Measurements from ENCODE around the gene HK1.

The HK1 gene

DNA sequence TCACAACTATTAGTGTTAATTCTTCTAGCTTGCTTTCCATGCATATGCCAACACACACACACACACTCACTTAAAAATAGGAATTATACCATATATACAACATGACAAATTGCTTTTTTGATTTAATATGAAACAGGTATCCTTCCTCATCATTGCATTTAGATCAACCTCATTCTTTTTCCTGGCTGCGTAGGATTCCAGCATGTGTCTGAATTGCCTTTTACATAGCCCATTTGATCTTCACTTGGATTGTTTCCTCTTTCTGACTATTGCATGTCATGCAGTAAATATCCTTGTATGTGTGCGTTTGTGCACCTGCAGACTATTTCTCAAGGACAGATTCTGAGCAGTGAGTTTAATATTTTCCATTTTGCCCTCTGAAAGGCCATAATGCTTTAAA is 110.2 kb downstream of the HK1 start:
- TF ChIP-seq, protein P1, sequence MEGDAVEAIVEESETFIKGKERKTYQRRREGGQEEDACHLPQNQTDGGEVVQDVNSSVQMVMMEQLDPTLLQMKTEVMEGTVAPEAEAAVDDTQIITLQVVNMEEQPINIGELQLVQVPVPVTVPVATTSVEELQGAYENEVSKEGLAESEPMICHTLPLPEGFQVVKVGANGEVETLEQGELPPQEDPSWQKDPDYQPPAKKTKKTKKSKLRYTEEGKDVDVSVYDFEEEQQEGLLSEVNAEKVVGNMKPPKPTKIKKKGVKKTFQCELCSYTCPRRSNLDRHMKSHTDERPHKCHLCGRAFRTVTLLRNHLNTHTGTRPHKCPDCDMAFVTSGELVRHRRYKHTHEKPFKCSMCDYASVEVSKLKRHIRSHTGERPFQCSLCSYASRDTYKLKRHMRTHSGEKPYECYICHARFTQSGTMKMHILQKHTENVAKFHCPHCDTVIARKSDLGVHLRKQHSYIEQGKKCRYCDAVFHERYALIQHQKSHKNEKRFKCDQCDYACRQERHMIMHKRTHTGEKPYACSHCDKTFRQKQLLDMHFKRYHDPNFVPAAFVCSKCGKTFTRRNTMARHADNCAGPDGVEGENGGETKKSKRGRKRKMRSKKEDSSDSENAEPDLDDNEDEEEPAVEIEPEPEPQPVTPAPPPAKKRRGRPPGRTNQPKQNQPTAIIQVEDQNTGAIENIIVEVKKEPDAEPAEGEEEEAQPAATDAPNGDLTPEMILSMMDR (IDR thresholded peaks at IDR 0.05) = no peak

DNA sequence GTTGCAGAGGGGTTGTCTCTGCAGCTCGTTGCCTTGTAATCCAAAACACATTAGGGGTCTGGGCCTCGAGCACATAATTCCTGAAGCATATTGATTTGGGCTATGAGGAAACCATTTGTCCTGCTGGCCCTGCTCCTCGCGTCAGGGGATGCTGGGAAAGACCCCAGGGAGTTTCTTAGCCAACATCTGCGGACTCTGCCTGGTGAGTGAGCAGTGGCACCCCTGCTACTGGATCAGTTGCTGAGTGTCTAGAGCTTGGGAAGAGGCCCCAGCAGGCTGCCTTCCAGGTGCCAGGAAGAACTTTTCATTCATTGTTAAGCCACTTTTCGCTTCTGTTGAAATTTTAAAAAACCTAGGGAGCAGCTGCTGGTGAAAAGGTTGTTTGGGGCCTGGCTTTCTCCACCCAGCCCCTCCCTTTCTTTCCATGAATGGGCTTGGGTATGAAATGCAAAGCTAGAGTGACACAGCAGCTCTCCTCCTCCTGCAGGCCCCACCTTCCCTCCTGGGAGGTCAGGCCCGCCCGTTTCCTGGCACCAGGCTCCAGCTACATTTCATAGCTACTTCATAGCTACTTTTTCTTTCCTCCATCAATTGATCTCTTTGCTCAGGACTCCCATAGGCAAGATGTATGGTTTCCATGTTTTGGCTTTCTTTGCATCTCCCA is 111.7 kb downstream of the HK1 start:
- TF ChIP-seq, protein P1 (IDR thresholded peaks at IDR 0.05) = no peak

DNA sequence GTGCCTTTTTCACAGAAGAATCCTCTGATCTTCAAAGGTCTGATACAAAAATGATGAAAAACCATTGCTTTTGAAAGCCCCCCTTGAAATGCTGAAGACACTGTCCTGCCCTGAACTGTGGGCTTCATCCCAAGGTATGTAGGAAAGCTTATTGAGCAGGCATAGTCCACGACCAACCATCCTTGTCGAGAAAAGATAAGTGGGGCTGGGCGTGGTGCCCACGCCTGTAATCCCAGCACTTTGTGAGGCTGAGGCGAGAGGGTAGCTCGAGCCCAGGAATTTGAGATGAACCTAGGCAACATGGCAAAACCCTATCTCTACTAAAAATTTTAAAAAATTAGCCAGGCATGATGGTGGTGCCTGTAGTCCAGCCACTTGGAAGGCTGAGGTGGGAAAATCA is 112.9 kb downstream of the HK1 start:
- TF ChIP-seq, protein P1 (IDR thresholded peaks at IDR 0.05) = no peak

DNA sequence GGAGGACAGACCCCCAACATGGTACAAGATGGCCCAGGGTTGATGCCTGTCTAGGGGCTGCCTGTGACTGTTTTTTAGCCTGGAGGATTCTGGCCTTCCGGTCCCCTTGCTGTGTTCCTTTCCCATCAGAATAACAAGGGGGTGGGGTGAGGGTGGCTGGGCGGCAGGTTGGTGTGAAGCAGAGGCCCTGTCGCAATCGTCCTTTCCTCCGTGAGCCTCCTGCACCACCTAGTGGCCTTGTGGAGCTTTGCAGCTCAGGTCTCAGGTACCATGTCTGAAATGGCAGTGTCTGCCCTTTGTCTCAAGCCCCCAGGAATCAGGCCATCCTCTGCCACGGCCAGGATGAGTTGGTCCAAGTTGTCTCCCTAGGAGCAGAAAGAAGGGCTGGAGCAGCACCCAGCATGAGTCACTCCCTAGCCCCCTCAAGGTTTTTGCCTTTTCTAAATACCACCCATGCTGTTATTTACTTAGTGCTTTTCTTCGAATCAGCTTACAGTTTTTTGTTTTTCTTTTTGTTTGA is 114.2 kb downstream of the HK1 start:
- TF ChIP-seq, protein P1 (IDR thresholded peaks at IDR 0.05) = peak; percentile 93

DNA sequence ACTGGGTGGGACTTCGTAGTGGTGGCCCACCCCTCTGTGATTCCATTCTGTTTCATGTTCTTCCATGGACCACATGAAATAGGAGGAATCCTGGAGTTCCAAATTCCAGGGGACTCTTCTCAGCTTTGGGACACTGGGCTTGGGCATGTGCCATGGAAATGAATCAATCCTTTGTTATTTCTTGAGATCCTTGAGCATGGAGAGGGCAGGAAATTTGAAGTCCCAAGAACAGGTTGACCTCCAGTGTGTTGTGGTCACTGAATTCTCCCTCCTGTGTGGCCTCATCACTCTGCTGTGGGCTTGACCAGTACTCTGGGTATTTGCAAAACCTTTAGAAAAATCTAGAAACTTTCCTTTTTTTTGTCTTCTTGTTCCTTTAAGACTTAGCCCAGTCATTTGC is 115.7 kb downstream of the HK1 start:
- TF ChIP-seq, protein P1 (IDR thresholded peaks at IDR 0.05) = no peak

DNA sequence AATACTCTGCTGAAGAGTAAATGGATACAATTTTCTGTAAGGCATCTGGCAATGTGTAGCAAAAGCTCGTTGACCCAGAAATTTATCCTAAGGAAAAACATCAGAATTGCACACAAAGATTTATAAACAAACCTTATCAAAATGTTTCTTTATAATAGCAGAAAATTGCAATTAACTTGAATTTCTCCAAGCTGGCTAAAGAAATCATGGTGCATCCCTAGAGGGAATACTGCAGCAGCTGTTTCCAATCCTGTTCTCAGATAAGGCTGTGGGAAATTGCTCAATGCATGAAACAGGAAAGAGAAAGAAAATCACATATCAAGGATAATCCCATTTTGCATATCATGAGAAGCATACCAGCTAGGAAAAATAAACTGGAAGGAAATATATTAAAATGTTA is 119.7 kb downstream of the HK1 start:
- TF ChIP-seq, protein P1 (IDR thresholded peaks at IDR 0.05) = no peak

DNA sequence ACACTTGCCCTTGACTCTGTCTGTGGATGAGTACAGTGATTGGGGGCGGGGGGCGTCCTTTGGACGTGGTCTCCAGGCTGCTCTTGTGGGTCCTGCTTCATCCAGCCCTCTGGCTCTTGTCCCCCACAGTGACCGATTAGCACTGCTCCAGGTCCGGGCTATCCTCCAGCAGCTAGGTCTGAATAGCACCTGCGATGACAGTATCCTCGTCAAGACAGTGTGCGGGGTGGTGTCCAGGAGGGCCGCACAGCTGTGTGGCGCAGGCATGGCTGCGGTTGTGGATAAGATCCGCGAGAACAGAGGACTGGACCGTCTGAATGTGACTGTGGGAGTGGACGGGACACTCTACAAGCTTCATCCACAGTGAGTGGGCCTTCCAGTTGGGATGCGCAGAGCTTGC is 120.2 kb downstream of the HK1 start:
- TF ChIP-seq, protein P1 (IDR thresholded peaks at IDR 0.05) = no peak

DNA sequence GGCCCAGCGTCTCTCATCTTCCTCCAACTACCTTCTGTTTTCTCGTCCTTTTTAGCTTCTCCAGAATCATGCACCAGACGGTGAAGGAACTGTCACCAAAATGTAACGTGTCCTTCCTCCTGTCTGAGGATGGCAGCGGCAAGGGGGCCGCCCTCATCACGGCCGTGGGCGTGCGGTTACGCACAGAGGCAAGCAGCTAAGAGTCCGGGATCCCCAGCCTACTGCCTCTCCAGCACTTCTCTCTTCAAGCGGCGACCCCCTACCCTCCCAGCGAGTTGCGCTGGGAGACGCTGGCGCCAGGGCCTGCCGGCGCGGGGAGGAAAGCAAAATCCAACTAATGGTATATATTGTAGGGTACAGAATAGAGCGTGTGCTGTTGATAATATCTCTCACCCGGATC is 122.6 kb downstream of the HK1 start:
- TF ChIP-seq, protein P1 (IDR thresholded peaks at IDR 0.05) = no peak
